ENCODE measurements around the gene TRPC3.
A peak's percentile ranks its signal among the peaks of the same experiment; 100 is the strongest.
"Not testable (repeated sequence)": the region's sequence is repeated elsewhere in the genome, so short reads cannot be mapped to it uniquely, and the experiment has no call there.

TRPC3 gene

DNA sequence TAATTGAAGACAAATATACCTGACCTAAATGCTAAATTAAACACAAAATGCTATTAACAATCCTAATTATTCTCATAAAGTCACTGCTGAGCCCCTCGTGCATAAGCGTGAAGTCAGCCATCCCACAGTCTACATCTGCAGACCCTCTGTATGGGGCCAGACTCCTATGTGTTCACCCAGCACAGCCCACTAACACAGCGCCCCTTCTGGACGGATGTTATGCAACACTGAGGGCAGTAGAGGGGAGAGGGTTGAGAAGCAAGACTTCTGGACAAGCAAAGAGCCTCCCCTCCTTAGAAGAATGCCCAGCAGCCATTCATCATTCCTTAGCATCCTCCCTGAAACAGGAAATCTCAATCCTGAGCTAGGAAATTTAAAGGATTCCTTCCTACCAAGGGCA is 7.9 kb downstream of the TRPC3 start:
- no peak for DNase-seq

DNA sequence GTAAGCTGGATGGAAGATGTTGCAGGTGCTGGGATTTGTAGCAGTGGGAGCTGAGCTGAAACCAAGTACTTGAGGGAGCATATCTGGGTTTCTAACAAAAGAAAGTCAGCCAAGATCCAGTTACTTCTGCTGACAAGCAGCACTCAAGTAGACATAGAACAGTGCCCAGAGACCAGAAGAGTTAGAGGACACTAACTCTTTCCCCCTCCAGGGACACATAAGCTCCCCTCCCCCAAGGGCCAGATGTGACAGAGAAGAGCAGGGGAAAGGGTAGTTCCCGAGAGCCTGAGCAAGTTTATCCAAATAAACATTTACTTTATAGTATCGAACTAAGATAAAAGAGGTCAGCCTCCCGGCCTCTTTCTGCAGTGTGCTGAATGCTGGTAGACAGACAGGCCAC is 12.2 kb downstream of the TRPC3 start:
- DNase-seq, result no peak

DNA sequence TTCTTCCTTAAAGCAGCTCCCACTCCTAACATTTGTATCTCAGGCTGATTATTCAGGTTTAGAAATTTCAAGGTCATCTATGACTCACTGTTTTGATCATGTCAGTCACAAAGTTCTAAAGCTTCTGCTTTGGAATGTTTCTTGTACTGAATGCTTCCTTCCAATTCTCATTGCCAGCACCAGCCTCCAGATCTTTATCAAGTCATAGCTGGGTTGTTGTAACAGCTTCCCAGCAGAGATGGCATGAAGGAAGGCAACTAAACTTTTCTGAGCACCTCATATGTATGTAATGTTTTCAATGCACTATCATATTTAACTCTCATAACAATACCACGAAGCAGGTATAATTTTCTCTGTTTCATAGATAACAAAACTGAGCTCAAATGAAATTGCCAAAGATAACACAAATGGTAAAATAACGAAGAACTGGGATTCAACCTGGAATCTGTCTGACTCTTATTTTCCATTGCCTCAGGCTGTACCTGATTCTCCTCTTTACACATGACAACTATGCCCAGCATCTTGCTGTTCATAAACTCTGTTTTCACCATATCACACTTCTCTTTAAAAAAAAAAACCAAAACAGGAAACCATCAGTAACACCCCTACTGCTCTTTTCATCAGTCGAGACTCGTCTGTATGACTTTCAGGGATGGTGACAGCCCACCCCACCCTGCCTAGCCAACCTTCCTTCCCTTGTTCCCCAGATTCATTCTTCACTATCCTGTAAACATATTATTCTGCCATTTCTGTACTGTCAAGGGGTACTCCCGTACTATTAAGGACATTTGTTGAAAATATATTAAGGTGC is 13.4 kb downstream of the TRPC3 start:
- DNase-seq, result no peak

DNA sequence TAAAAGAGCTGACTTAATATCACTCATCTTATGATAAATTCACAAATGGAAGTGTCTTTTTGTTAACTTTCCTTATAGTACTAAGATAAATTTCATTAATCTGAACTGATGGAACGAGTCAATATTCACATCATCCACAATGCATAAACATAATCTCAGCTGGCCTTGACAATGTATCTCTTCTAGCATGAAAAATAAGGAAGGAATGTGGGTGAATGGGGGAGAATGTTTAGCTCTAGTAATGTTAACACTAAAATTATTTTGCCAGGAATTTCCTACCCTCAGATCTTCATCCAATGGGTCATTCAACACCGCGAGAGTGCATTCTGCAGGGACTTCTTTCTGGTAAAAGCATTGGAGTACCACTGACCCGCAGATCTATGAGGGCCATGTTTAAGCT is 15.8 kb downstream of the TRPC3 start:
- no peak for DNase-seq

DNA sequence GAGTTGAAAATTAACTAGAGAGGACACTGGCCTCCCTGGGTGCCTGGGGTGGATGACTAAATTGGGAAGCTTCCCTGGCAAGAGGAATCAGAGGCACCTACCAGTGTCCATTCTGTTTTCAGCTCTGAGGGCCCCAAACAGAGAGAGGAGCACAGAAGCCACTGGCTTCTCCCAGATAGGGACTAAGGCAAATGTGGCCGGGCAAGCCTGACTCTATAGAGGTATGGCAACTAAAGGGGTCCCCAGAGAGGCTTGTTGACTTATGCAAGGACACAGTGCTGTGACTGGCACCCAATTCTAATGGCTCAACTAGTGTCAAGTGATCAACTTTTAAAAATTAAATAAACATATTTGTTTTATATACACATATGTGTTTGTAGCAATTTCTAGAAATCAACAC is 17.2 kb downstream of the TRPC3 start:
- DNase-seq, result no peak

DNA sequence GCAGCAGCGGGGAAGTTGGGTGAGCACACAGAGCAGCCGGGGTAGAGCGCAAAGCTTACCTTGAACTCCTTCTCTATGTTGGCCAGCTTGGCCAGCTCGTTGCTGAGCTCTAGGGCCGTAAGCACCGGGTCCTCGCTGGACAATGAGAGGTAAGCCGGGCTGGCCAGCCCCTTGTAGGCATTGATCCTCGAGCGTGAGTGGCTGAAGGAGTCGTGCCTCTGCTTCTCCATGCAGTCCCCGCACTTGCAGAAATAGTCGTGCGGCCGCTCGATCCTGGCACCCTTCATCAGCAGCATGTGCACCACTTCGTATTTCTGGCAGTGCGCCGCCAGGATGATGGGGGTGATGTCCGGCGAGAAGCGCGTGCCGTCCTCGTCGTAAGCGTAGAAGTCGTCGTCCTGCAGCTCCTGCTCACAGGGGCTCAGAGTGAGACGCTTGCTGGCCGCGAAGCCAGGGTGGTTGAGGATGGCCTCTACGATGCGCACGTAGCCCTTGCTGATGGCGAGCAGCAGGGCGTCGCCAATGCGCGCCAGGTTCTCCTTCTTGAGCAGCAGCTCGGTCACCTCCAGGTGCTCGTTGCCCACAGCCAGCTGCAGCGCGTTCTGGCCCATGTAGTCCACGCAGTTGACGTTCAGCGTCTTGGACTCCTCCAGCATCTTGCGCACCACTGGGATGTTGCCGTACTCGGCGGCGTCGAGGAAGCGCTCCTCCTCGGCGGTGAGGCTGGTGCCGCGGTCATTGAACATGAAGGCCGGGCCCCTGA is 19.5 kb downstream of the TRPC3 start:
- no peak for DNase-seq

DNA sequence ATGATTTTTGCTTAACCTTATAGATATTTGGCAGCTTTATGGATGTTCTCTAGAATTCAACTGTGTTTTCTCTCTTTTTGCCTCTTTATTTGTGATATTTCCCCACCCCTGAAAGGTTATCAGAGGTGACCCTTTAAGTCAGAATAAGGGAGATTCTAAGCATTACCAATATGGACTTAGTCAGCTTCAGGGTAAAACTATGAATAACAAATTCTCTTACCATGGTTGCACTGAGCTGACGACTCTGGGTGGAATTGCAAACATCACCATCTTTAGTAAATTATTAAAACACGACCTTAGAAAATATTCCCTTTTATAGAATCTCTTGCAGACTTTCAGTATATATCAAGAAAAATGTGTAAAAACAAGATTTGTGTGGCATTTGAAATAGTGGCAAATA is 21.6 kb downstream of the TRPC3 start:
- DNase-seq, result no peak

DNA sequence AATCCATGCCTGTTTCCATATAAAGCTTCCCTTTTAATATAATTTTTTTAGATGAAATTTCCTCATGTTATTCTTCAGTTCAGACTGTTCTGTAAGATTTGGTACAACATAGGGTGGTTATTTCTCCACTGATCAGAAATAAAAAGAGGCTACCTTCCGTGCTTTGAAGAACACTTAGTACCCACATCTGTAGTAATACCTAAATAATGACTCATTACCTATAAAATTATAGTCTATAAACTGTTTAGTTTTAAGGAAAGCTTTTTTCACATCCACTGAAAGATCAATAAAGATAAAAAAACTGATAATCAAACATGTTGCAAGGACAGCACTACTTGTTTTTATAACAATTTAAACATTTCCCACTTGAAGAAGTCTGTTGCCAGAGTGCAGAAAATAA is 23.9 kb downstream of the TRPC3 start:
- DNase-seq, result no peak

DNA sequence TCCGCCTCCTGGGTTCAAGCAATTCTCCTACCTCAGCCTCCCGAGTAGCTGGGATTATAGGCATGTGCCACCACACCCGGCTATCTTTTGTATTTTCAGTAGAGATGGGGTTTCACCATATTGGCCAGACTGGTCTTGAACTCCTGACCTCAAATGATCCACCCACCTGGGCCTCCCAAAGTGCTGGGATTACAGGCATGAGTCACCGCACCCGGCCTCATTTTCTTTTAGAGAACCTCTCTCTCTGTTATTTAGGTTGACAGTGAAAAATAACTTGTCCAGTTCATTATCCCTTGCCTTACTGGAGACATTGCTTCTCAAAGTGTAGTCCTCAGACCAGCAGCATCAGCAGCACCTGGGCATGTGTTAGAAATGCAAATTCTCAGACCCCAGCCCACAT is 25.4 kb downstream of the TRPC3 start:
- not testable (repeated sequence) for DNase-seq

DNA sequence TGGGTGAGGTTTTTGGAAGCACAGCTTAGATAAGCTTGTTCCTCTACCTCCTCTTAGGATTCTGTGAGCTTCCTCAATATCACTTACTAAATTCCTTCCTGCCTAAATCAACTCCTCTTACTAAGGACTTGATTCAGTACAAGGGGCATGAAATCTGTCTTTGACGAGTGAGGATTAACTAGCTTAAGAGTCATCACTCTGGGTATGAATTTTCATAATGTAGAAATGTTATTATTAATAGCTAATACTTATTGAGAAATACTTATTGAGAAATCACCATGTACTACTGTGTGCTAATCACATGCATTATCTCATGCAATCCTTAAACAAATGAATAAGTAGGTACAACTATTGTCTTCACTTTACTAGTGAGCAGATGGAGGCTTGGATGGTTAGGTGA is 28.6 kb downstream of the TRPC3 start:
- no peak for DNase-seq

DNA sequence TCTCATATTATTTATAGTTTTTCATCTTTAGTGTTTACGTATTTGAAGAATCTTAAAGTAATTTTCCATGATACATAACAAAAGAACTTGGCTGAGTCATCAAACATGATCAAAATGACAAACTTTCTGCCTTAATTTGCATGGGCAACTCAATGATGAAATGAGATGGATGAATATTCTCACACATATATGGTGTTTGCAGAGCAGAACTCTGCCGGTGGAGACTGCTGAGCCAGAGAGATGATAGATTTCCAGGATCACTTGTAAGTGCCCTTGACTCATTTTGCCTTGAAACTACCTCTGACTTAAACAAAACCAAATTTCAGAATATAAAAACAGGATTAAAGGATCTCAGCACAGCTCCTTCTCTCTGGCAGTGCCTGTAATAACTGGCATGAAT is 38.2 kb downstream of the TRPC3 start:
- no peak for DNase-seq

DNA sequence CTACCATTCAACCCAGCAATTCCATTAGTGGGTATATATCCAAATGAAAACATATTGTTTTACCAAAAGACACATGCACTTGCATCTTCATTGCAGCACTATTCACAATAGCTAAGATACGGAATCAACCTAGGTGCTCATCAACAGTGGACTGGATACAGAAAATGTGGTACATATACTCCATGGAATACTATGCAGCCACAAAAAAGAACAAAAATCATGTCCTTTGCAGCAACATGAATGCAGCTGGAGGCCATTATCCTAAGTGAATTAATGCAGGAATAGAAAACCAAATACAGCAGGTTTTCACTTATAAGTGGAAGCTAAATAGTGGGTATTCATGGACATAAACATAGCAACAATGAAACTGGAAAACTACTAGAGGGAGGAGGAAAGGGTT is 43.5 kb downstream of the TRPC3 start:
- no peak for DNase-seq

DNA sequence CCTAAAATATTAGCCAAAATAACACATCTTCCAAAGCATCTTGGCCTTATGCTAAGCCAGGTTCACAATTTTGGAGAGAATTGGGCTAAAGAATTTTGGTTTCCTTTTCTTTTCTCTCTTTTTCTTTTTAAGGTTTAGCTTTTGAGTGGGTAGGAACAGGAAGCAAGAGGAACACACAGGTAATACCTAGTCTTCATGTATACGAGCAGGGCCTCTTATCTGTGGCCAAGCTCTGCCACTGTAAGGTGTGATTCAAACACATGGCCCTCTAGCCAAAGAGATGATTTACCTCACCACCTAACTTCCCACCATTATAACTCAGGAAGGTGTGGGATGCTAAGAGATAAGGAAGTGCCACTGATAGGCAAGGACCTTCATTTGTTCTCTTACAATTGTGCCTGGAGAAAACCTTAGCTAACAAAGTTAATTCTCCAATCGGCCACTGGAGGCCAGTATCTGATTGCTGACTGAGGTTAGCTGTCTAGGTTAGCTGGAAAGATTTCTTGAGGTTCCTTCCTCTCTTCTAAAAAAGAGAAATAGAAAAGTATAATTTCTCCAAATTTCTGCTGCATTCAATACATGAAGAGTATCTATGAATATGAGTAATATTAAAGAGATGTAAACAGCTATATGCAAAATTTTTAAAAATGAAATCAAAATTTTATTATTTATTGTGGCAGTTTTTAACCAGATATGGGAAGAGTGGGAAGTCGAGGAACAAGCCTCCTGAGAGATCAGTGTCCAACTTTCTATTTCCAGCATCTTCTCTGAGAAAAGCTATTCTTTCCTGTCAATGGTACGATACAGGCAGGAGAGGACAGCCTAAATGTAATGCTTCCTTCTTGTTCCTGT is 51.5 kb downstream of the TRPC3 start:
- peak; percentile 36 for DNase-seq

DNA sequence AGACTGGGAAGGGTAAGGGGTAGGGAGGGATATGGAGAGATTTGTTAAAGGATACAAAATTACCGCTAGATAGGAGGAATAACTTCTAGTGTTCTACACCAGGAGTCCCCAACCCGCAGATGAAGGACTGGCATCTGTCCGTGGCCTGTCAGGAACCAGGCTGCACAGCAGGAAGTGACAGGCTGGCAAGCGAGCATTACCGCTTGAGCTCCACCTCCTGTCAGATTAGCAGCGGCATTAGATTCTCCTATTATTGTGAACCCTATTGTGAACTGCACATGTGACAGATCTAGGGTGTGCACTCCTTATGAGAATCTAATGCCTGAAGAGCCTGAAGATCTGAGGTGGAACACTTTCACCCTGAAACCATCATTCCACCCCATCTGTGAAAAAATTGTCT is 53.7 kb downstream of the TRPC3 start:
- no peak for DNase-seq

DNA sequence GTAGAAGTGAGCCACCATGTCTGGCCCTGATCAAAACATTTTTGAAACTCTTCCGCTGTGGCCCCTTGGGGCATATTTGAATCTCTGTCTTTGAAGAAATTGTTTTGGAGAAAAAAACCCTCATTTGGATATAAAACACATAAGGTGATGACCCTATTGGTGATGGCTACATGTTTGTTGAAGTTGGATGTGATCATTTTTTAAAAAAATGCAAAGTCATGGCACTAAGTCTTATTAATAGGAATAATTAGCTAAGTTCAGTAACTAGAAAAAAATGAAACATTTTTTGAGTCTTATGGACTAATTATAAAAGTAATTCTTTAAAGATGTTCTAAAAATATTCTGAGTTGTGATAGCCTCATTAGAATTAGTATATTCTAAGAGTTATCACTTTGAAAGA is 63.7 kb downstream of the TRPC3 start:
- no peak for DNase-seq

DNA sequence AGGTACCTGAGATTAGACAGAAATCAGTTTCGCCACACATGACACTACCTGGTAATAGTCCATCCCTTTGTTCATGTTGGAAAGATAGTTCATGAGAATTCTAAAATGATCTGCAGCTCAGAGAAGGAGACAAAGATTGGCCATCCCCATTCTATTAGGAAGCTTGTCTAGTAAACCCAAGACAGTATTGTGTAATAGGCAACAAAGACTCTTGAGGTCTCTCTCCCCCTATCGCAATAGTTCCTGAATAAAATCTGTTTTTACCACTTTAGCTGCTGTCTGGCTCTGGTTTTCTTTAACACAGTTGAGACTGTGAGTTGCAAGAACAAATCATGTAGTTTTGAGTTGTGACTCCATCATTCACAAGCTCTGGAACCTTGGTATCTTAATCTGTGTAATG is 66.7 kb downstream of the TRPC3 start:
- no peak for DNase-seq

DNA sequence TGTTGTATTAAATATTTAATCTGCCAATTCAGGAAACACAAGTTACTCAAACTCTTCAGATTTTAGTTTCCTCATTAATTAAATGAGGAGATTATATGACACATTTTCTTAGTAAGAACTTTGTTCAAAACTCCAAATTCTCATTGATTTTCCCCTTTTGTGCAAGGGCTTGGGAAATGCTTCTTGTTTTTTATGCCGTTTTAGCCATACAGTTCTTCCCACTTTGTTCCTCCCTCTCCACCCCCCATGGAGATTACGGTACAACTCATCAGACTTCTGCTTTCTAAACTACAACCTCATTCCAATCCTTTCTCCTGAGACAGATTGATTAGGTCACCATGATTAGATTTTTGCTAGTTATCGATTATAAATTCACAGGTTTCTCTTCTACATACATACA is 70.7 kb downstream of the TRPC3 start:
- no peak for DNase-seq

DNA sequence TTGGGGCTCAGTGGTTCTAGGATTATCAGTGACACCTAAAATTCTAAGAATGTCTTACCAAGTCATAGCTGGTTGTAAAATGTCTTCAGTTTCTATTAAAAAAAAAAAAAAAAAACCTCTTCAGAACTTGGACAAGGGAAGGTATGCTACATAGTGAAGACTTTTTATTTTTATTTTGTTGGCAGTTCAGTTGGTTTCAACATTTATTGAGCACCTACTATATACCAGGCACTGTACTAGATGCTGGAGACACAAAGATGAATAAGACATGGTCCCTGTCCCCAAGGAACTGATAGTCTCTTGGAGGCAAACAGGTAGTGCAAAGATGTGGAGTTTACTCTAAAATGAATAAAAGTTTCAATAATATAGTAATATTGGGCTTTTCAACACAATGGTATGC is 72.7 kb downstream of the TRPC3 start:
- DNase-seq, result no peak

DNA sequence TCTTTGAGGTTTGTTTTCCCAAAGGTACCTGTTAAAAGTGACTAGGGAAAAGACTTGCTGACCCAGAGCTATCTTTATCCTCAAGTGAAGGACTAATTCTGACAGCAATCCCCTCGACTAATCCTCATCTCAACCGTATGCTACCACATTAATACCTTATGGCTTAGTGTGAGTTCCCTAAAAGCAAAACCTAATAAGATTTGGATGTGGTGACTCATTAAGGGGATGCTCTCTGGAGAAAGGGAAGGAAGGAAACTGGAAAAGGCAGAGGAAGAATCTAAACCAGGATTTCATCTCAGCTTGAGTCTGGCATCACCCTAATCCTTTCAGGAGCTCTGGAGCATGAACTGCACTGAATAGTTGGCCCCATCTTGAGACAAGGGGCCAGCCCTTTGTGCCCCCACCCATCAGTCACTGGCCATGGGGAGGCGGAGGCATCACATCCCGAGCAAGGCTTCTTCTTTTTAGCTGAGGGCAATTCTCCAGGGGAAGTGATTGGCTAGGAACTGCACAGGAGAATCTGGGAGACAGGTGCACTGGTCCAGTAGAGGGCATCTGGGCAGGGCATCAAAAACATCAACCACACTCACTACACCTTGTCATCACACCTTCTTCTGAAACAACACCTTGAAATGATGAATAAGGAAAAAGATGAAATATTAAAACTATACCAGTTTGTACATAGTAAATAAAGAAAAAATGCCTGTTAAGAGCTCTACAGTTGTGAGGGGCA is 74.7 kb downstream of the TRPC3 start:
- DNase-seq, result no peak

DNA sequence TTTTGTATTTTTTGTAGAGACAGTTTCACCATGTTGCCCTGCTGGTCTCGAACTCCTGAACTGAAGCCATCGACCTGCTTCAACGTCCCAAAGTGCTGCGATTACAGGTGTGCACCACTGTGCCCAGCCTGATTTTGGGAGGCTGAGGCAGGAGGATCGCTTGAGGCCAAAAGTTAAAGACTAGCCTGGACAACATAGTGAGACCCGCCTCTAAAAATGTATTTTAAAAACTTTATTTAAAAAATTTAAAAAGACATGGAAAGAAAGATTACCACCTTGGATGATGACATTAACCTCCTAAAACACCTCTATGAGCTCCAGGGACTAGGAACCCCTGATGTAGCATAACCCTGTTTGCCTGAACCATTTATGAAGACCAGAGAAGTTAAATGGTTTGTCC is 75.8 kb downstream of the TRPC3 start:
- DNase-seq, result no peak

DNA sequence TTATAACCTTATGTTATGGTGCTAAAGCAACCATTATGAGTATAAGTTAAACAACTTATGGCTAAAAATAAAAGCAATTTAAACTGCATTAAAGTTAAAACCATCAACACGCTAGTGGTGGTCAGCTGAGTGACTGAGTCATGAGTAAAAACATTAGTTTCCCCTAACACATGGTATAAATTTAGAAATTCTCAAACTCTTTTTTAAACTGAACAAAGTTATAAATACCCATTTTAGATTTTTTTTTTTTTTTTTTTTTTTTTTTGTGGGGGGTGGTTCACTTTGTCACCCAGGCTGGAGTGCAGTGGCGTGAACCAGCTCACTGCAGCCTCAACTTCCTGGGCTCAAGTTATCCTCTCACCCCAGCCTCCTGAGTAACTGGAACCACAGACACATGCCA is 76.2 kb downstream of the TRPC3 start:
- no peak for DNase-seq

DNA sequence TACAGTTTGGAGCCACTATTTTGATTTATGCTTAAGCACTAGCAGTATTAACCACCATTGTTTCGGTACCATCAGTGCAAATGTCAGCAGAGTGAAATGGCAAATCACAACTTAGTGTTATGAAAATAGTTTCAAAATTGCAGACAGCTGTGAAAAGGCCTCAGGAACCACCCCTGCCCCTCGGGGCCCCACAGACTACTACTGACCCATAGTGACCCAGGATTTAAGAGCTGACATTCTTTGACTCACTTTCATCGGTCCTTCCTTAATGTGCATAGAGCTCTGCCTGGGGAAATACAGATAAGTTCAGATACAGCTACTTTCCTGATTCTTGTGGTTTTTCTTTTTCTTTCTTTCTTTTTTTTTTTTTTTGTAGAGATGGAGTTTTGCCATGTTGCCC is 78.3 kb downstream of the TRPC3 start:
- no peak for DNase-seq

Data from CD4-positive, alpha-beta T cell treated with Interleukin-15 for 1 hour (primary cell).